GM10266 (cell line): ENCODE measurements around the gene SCIN.

Source experiments
- DNase-seq: peaks from one replicate; pipeline ENCODE4 v3.0.0; 2012; ENCODE audit errors: extremely low spot score
- CTCF ChIP-seq: IDR thresholded peaks from 2 replicates; pipeline ENCODE4 v1.5.1; 2012; ENCODE audit warnings: mild to moderate bottlenecking, low read depth; ENCODE audit not compliant: control insufficient read depth, insufficient read depth; ENCODE audit errors: missing control alignments

The SCIN gene

GRCh38 chr7:12701433-12701832 lies 130.9 kb downstream of the SCIN start:
- no peak for TF ChIP-seq CTCF
- no peak for DNase-seq

GRCh38 chr7:12703881-12704280 lies 133.4 kb downstream of the SCIN start:
- no peak for DNase-seq
- TF ChIP-seq CTCF: no peak

- TF ChIP-seq CTCF: no peak
- no peak for DNase-seq
Measured at GRCh38 chr7:12705878-12706277, 135.4 kb downstream of the SCIN start.

GRCh38 chr7:12706900-12707536 lies 136.5 kb downstream of the SCIN start:
- DNase-seq: no peak
- no peak for TF ChIP-seq CTCF

- no peak for DNase-seq
- TF ChIP-seq CTCF: no peak
Measured at GRCh38 chr7:12708314-12708713, 137.8 kb downstream of the SCIN start.
